HepG2 (cell line): ENCODE results near the gene GPRIN2. TPM values are rescaled to one million over a fixed set of nuclear protein-coding genes. Genes with fewer than 3 reads are reported as not detected.
A peak's percentile ranks its signal among the peaks of the same experiment; 100 is the strongest.

Source experiments
- ATAC-seq: fragments of 200-7000 bp; cut with Tn5 transposase; 3 replicates; pipeline ENCODE4 v1.9.1; 2020; ENCODE audit warnings: mild to moderate bottlenecking, moderate library complexity
- BruUV-seq: library from RNA; stranded (reverse); fragments of 400-500 nt; replicated peaks from 2 replicates; lab custom pipeline; 2021; lab: Mats Ljungman, UMichigan
- CTCF ChIA-PET: fragments of 300-600 bp; formaldehyde crosslinking; extraction: SDS; loops from one replicate; lab custom pipeline; 2021; ENCODE audit warnings: low total read pairs, inconsistent platforms, low intra/inter-chr PET ratio; lab: Yijun Ruan, JAX
- POLR2A ChIA-PET: fragments of 350-600 bp; sonication (Branson Sonifier 250); formaldehyde crosslinking; loops from one replicate; lab custom pipeline; 2020; ENCODE audit warnings: antibody characterized with exemption, inconsistent platforms; lab: Yijun Ruan, JAX
- DNase-seq: peaks from one replicate; pipeline ENCODE4 v3.0.0-alpha.2; 2015; ENCODE audit warnings: low spot score
- FAIRE-seq: peaks from 3 replicates; lab custom pipeline; 2011; peaks lifted over from hg19 to GRCh38; lab: Jason Lieb, UNC
- H2AFZ ChIP-seq: one replicate; pipeline ENCODE4 v1.6.1; 2011; ENCODE audit warnings: low read length, inconsistent platforms
- H3K27ac ChIP-seq: fragments of 300-600 bp; 3 replicates; pipeline ENCODE4 v1.8.0; 2011; ENCODE audit warnings: mixed run types, mild to moderate bottlenecking, mixed read lengths, low read length, inconsistent platforms; ENCODE audit not compliant: insufficient read depth; ENCODE audit errors: extremely low read length
- H3K27me3 ChIP-seq, 2 experiments: fragments of 200-600 bp in 1 of 2; 2 replicates in 1 of 2; 3 replicates in 1 of 2; pipeline versions ENCODE4 v1.6.0 to v1.8.0; 2011; ENCODE audit warnings: low read length in 2 of 2, mild to moderate bottlenecking in 2 of 2, moderate library complexity in 2 of 2, inconsistent platforms in 1 of 2; ENCODE audit not compliant: insufficient read depth in 2 of 2, control insufficient read depth in 1 of 2
- H3K36me3 ChIP-seq, 2 experiments: fragments of 200-600 bp in 1 of 2; replicated peaks in 1 of 2; 2 replicates in 1 of 2; 3 replicates in 1 of 2; pipeline versions ENCODE4 v1.5.1 to v1.8.0; 2011; ENCODE audit warnings: low read length in 2 of 2, inconsistent platforms in 1 of 2; ENCODE audit not compliant: insufficient read depth in 2 of 2, control insufficient read depth in 1 of 2
- H3K4me1 ChIP-seq: 2 replicates; pipeline ENCODE4 v1.5.1; 2012; ENCODE audit warnings: low read length, inconsistent platforms; ENCODE audit not compliant: insufficient read depth
- H3K4me2 ChIP-seq: 2 replicates; pipeline ENCODE4 v1.6.0; 2011; ENCODE audit warnings: low read depth, low read length, inconsistent platforms
- H3K4me3 ChIP-seq, 3 experiments: fragments of 200-600 bp in 1 of 3; sonication (generic), shearing (Covaris generic) in 1 of 3; replicated peaks in 1 of 3; 2 replicates each; pipeline ENCODE4 v1.5.1; 2011 to 2016; ENCODE audit warnings: low read length in 3 of 3, inconsistent platforms in 2 of 3, low read depth in 2 of 3, mild to moderate bottlenecking in 2 of 3, control low read depth in 1 of 3, mixed read lengths in 1 of 3; ENCODE audit not compliant: insufficient read depth in 1 of 3
- H3K79me2 ChIP-seq: one replicate; pipeline ENCODE4 v1.6.1; 2011; ENCODE audit warnings: low read length, inconsistent platforms; ENCODE audit not compliant: insufficient read depth
- H3K9ac ChIP-seq: 2 replicates; pipeline ENCODE4 v1.6.0; 2011; ENCODE audit warnings: mild to moderate bottlenecking, low read depth, low read length, inconsistent platforms; ENCODE audit not compliant: insufficient read depth
- H3K9me3 ChIP-seq: 2 replicates; pipeline ENCODE4 v1.5.1; 2012; ENCODE audit warnings: mild to moderate bottlenecking, low read length
- H4K20me1 ChIP-seq: 2 replicates; pipeline ENCODE4 v1.6.0; 2011; ENCODE audit warnings: inconsistent platforms, mild to moderate bottlenecking, low read length, moderate library complexity; ENCODE audit not compliant: insufficient read depth
- FOXO4 ChIP-seq: sonication (generic); formaldehyde crosslinking; conservative IDR thresholded peaks from 2 replicates; pipeline ENCODE4 v1.8.1; 2023; ENCODE audit warnings: missing genetic modification reagents
- HNF1B ChIP-seq: sonication (generic); formaldehyde crosslinking; IDR thresholded peaks from 2 replicates; pipeline ENCODE4 v1.5.1; 2020; ENCODE audit warnings: mild to moderate bottlenecking, moderate library complexity, missing genetic modification reagents
- KDM2A ChIP-seq: sonication (generic); formaldehyde crosslinking; IDR thresholded peaks from 2 replicates; pipeline ENCODE4 v1.4.0; 2020; ENCODE audit warnings: low read depth, missing genetic modification reagents, borderline replicate concordance
- MEF2D ChIP-seq: sonication (generic); formaldehyde crosslinking; IDR thresholded peaks from 2 replicates; pipeline ENCODE4 v1.5.1; 2020; ENCODE audit warnings: mild to moderate bottlenecking, missing genetic modification reagents
- NFE2L2 ChIP-seq: fragments of 150-350 bp; IDR thresholded peaks from 2 replicates; pipeline ENCODE4 v1.6.1; 2014; ENCODE audit warnings: low read length
- ZNF496 ChIP-seq: sonication (generic); formaldehyde crosslinking; IDR thresholded peaks from 2 replicates; pipeline ENCODE4 v1.8.1; 2023; ENCODE audit warnings: mild to moderate bottlenecking, moderate library complexity, missing genetic modification reagents; ENCODE audit not compliant: insufficient replicate concordance
- WGBS: methylation state at CpG from one replicate; pipeline ENCODE4 v1.1.6; 2017; ENCODE audit warnings: low lambda C conversion rate; 5-methylcytosine and 5-hydroxymethylcytosine counted together
- in situ Hi-C: cut with HindIII; loops from 2 replicates; pipeline ENCODE4 v1.10.0; 2017; ENCODE audit warnings: low pct_unique_long_range_greater_than_20kb; ENCODE audit not compliant: extremely low pct_ligation_motif_present
- intact Hi-C: fragments of 100-400 bp; cut with micrococcal nuclease; formaldehyde crosslinking; loops from one replicate; pipeline ENCODE4 v1.10.0; 2022; ENCODE audit not compliant: unreplicated experiment
- polyA plus RNA-seq, 8 experiments: library from polyadenylated mRNA; depleted of rRNA in 3 of 8; stranded (reverse) in 7 of 8; unstranded in 1 of 8; fragments of >200 nt; fragmentation: Illumina TruSeq in 4 of 8; extraction: Trizol in 4 of 8; gene quantifications; 2 replicates each; pipeline versions ENCODE4 v1.2.1 to v1.2.3, GENCODE V29; 2011 to 2016; ENCODE audit warnings: low read depth in 4 of 8, missing spikeins in 1 of 8, mixed read lengths in 1 of 8; ENCODE audit not compliant: insufficient read depth in 1 of 8
- total RNA-seq, 5 experiments: library from RNA; depleted of rRNA; stranded (reverse); fragments of >200 nt; fragmentation: Illumina TruSeq; extraction: Trizol; gene quantifications; 2 replicates each; pipeline ENCODE4 v1.2.3, GENCODE V29; 2016; ENCODE audit warnings: low read depth in 1 of 5
- TF ChIP-seq, protein P1 (sequence below): sonication (generic); formaldehyde crosslinking; IDR thresholded peaks from 2 replicates; pipeline ENCODE4 v1.5.1; 2020; ENCODE audit warnings: missing genetic modification reagents, mild to moderate bottlenecking, borderline replicate concordance

GPRIN2 gene
- total and polyA plus RNA-seq, 2 of the 13 experiments (the other 11 are each of a cell fraction or from before 2014, with no cell fraction given): not detected

- Histone ChIP-seq H3K36me3 (no peaks in the 10 kb centered on the region), H3K9ac (no peak overlapping the region), H3K27me3 (peaks cover 18 to 85% of the 10 kb centered on the region in 2 experiments), H3K27ac (no peak overlapping the region), H3K4me2 (no peak overlapping the region), H4K20me1 (no peaks in the 10 kb centered on the region; the same call in 1 of the 2 replicates), H2AFZ (no peak overlapping the region), H3K9me3 (no peaks in the 10 kb centered on the region), H3K79me2 (no peaks in the 10 kb centered on the region), H3K4me3 (no peak overlapping the region), H3K4me1 (no peaks in the 10 kb centered on the region)
- BruUV-seq: no TSS peak
- DNase-seq: no peak
- ChIA-PET POLR2A (no interaction called here), CTCF (no interaction called here)
- 21% methylated on average over 12 of the region's 12 CpGs for WGBS
- no peak for ATAC-seq
- TF ChIP-seq ZNF496 (no peak), FOXO4 (CRISPR knock-in tag) (0 out of 2 replicates have a peak, but pooled peaks have one; percentile 33)
- in situ Hi-C loops (no loop called here), intact Hi-C loops (no loop called here)
- FAIRE-seq: no peak
Observed at GRCh38 chr10:46551701-46552525, 4.5 kb downstream of the GPRIN2 start.

DNA sequence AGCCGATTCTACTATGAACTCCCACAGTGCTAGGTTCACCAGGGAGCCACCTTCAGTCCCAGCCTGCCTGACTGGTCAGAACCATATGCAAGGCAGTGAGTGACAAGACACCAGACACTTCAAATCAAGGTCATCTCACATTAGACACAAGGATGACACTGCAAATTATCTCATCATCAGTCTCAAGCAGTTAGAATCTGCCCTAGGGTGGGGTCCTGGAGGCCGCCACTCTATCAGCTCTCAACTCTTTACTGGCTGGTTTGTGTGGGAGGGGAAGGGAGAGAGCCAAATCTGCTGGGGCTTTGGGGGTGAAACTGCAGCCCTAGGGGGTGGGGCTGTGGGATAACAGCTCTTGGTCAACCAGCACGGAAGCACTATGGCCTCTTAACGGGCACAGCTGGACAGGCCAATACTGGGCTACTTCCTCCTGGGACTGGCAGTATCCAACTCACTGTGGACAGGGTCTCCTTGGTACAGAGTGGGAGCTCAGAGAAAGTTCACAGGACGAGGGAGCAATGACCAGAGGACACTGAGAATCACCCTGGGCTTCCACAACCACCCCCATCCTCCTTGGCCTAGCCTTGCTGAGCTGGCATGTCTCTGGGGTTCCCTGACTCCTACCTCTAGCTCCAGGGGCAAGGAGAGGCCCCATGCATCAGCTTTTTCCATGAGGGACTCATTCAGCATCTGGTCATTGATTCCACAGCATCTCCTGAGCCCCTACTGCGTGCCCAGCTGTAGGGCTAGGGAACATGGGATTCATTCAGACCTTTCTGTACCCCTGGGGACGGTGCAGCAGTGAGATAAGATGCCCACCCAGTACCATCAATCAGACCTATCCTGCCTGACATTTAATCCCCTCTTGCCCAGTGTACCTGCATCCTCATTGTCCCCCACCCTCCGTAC, 5.4 kb downstream of the GPRIN2 start:
- in situ Hi-C loops: no loop called here
- intact Hi-C loops: no loop called here
- no peaks in the 10 kb centered on the region for H3K36me3 ChIP-seq
- H2AFZ ChIP-seq: no peak overlapping the region
- TF ChIP-seq, protein P1, sequence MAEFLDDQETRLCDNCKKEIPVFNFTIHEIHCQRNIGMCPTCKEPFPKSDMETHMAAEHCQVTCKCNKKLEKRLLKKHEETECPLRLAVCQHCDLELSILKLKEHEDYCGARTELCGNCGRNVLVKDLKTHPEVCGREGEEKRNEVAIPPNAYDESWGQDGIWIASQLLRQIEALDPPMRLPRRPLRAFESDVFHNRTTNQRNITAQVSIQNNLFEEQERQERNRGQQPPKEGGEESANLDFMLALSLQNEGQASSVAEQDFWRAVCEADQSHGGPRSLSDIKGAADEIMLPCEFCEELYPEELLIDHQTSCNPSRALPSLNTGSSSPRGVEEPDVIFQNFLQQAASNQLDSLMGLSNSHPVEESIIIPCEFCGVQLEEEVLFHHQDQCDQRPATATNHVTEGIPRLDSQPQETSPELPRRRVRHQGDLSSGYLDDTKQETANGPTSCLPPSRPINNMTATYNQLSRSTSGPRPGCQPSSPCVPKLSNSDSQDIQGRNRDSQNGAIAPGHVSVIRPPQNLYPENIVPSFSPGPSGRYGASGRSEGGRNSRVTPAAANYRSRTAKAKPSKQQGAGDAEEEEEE (CRISPR knock-in tag): no peak
- TF ChIP-seq NFE2L2: peak; percentile 58; the same call in 1 of the 2 replicates
- TF ChIP-seq MEF2D: no peak
- no peak for TF ChIP-seq HNF1B (CRISPR knock-in tag)
- TF ChIP-seq KDM2A (CRISPR knock-in tag): no peak
- ChIA-PET POLR2A (no interaction called here), CTCF (no interaction called here)
- H3K4me3 ChIP-seq: no peak overlapping the region
- no peaks in the 10 kb centered on the region for H3K79me2 ChIP-seq
- ATAC-seq (no peak), DNase-seq (no peak), FAIRE-seq (no peak)
- H3K27ac ChIP-seq: no peak overlapping the region
- H4K20me1 ChIP-seq: no peaks in the 10 kb centered on the region; the same call in 1 of the 2 replicates
- no peak overlapping the region for H3K4me2 ChIP-seq
- H3K9me3 ChIP-seq: no peaks in the 10 kb centered on the region
- BruUV-seq: no TSS peak
- H3K4me1 ChIP-seq: no peaks in the 10 kb centered on the region
- 34% methylated on average over 8 of the region's 8 CpGs for WGBS
- peaks cover 20 to 93% of the 10 kb centered on the region in 2 experiments for H3K27me3 ChIP-seq
- no peak overlapping the region for H3K9ac ChIP-seq
